ENCODE data around the gene PTPN5. TPM values are rescaled to one million over a fixed set of nuclear protein-coding genes. Genes with fewer than 3 reads are reported as not detected.

PTPN5 gene
- not detected in 2 replicates for total RNA-seq

GRCh38 chr11:18791207-18791968, at the start of gene PTPN5:
PTPN5 (minus strand) TSS chr11:18791798; CDS start chr11:18771958, 19,840 bp downstream.

GRCh38 chr11:18726040-18726439, 65.6 kb downstream of the PTPN5 start, which contains the start of gene IGSF22:
IGSF22 (minus strand) TSS chr11:18726188; CDS start chr11:18724236, 1,952 bp downstream.

GRCh38 chr11:18698341-18699268, 93.0 kb downstream of the PTPN5 start, which contains the start of gene TMEM86A:
TMEM86A (plus strand) TSS chr11:18698779; CDS start chr11:18698887, 108 bp downstream.

Other genes with a start within 250 kb of the PTPN5 start
- gene UEVLD, start 203.1 kb downstream of the PTPN5 start, total RNA-seq, result 23.8 and 25.2 TPM in 2 replicates
- gene MISFA, start 192.0 kb downstream of the PTPN5 start, total RNA-seq, result 0.34 and 0.98 TPM in 2 replicates
- 10.0 and 12.1 TPM in 2 replicates for gene SPTY2D1, start 157.5 kb downstream of the PTPN5 start, total RNA-seq
- 4.8 and 5.3 TPM in 2 replicates for gene TMEM86A, start 93.0 kb downstream of the PTPN5 start, total RNA-seq
- under 0.01 and 0.33 TPM in 2 replicates for gene IGSF22, start 65.6 kb downstream of the PTPN5 start, total RNA-seq
- gene MRGPRX1, start 147.6 kb upstream of the PTPN5 start, total RNA-seq, result not detected in 2 replicates